Fibroblast of lung (primary cell): Measurements from ENCODE around the gene ACOT9. TPM values are rescaled to one million over a fixed set of nuclear protein-coding genes. Genes with fewer than 3 reads are reported as not detected.

Source experiments
- DNase-seq, 2 donors: peaks; one replicate each; pipeline versions ENCODE4 v3.0.0 to v3.0.0-alpha.2; 2010; ENCODE audit warnings: low read depth in 2 of 2
- H2AFZ ChIP-seq: 2 replicates; pipeline ENCODE4 v1.5.1; 2012; ENCODE audit warnings: low read length, control low read depth, inconsistent platforms
- H3K27ac ChIP-seq: 2 replicates; pipeline ENCODE4 v1.5.1; 2011; ENCODE audit warnings: low read length, control low read depth; ENCODE audit not compliant: insufficient read depth
- H3K27me3 ChIP-seq: 2 replicates; pipeline ENCODE4 v1.5.1; 2011; ENCODE audit warnings: mild to moderate bottlenecking, low read length; ENCODE audit not compliant: control insufficient read depth, insufficient read depth
- H3K36me3 ChIP-seq: 2 replicates; pipeline ENCODE4 v1.5.1; 2011; ENCODE audit warnings: low read length; ENCODE audit not compliant: control insufficient read depth, insufficient read depth
- H3K4me1 ChIP-seq: 2 replicates; pipeline ENCODE4 v1.5.1; 2011; ENCODE audit warnings: low read length; ENCODE audit not compliant: control insufficient read depth, insufficient read depth; ENCODE audit errors: extremely low read depth
- H3K4me2 ChIP-seq: 2 replicates; pipeline ENCODE4 v1.5.1; 2011; ENCODE audit warnings: low read length, control low read depth; ENCODE audit not compliant: insufficient read depth; ENCODE audit errors: extremely low read depth
- H3K4me3 ChIP-seq, 4 experiments: fragments of 200-600 bp in 1 of 4; sonication (generic) in 1 of 4; replicated peaks in 1 of 4; 2 replicates each; pipeline ENCODE4 v1.5.1; 2011 to 2016; ENCODE audit warnings: low read length in 4 of 4, low read depth in 3 of 4, mild to moderate bottlenecking in 3 of 4, control low read depth in 2 of 4, inconsistent platforms in 1 of 4, mixed read lengths in 1 of 4; ENCODE audit not compliant: insufficient read depth in 1 of 4; ENCODE audit errors: control extremely low read depth in 1 of 4
- H3K79me2 ChIP-seq: 2 replicates; pipeline ENCODE4 v1.5.1; 2012; ENCODE audit warnings: mild to moderate bottlenecking, low read length, inconsistent platforms; ENCODE audit not compliant: control insufficient read depth, insufficient read depth
- H3K9ac ChIP-seq: 2 replicates; pipeline ENCODE4 v1.5.1; 2011; ENCODE audit warnings: mild to moderate bottlenecking, low read length, control low read depth; ENCODE audit not compliant: insufficient read depth
- H3K9me3 ChIP-seq: 2 replicates; pipeline ENCODE4 v1.5.1; 2012; ENCODE audit warnings: low read depth, low read length; ENCODE audit not compliant: control insufficient read depth, insufficient read depth
- H4K20me1 ChIP-seq: 2 replicates; pipeline ENCODE4 v1.5.1; 2011; ENCODE audit warnings: low read length; ENCODE audit not compliant: control insufficient read depth, insufficient read depth; ENCODE audit errors: extremely low read depth
- EZH2 ChIP-seq: IDR thresholded peaks from 2 replicates; pipeline ENCODE4 v1.5.1; 2012; ENCODE audit warnings: low read length, control low read depth, mild to moderate bottlenecking; ENCODE audit errors: missing control alignments
- polyA plus RNA-seq, 2 donors: library from polyadenylated mRNA; depleted of rRNA in 1 of 2; stranded (reverse) in 1 of 2; unstranded in 1 of 2; fragments of >200 nt; gene quantifications; 2 replicates each; pipeline ENCODE4 v1.2.1, GENCODE V29; 2011 to 2012; ENCODE audit warnings: missing spikeins in 1 of 2
- total RNA-seq: library from RNA; depleted of rRNA; stranded (reverse); fragments of >200 nt; gene quantifications from 2 replicates; pipeline ENCODE4 v1.2.1, GENCODE V29; 2014
- TF ChIP-seq, protein P1 (sequence below), 2 donors: IDR thresholded peaks in 1 of 2; conservative IDR thresholded peaks in 1 of 2; 1 replicate in 1 of 2; 2 replicates in 1 of 2; pipeline ENCODE4 v1.5.1; 2011 to 2012; ENCODE audit warnings: low read length in 2 of 2, control low read depth in 1 of 2, inconsistent platforms in 1 of 2, low read depth in 1 of 2, mild to moderate bottlenecking in 1 of 2

Gene ACOT9
- total and polyA plus RNA-seq, 2 donors (not counting 1 experiment from before 2014, with no cell fraction given) = 42.3 to 70.9 TPM

DNA sequence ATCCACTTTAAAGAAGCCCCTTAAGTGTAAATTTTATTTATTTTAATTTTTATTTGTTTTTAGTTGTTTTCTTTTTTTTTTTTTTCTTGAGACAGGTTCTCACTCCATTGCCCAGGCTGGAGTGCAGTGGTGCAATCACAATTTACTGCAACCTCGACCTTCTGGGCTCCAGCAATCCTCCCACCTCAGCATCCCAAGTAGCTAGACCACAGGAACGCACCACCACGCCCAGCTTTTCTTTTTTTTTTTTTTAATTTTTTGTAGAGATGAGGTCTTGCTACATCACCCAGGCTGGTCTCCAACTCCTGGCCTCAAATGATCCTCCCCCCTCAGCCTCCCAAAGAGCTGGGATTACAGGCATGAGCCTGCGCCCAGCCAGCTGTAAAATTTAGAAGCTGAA is 45.9 kb upstream of the ACOT9 start:
- Histone ChIP-seq H3K36me3 (no peaks in the 10 kb centered on the region), H3K79me2 (no peaks in the 10 kb centered on the region), H2AFZ (no peak overlapping the region), H4K20me1 (no peaks in the 10 kb centered on the region), H3K27me3 (no peaks in the 10 kb centered on the region), H3K9ac (no peak overlapping the region), H3K4me2 (no peak overlapping the region), H3K27ac (no peak overlapping the region), H3K9me3 (no peaks in the 10 kb centered on the region), H3K4me3 (no peak overlapping the region), H3K4me1 (no peaks in the 10 kb centered on the region)
- TF ChIP-seq, protein P1, sequence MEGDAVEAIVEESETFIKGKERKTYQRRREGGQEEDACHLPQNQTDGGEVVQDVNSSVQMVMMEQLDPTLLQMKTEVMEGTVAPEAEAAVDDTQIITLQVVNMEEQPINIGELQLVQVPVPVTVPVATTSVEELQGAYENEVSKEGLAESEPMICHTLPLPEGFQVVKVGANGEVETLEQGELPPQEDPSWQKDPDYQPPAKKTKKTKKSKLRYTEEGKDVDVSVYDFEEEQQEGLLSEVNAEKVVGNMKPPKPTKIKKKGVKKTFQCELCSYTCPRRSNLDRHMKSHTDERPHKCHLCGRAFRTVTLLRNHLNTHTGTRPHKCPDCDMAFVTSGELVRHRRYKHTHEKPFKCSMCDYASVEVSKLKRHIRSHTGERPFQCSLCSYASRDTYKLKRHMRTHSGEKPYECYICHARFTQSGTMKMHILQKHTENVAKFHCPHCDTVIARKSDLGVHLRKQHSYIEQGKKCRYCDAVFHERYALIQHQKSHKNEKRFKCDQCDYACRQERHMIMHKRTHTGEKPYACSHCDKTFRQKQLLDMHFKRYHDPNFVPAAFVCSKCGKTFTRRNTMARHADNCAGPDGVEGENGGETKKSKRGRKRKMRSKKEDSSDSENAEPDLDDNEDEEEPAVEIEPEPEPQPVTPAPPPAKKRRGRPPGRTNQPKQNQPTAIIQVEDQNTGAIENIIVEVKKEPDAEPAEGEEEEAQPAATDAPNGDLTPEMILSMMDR (conservative IDR thresholded peaks at IDR 0.05 in 1 of 2, IDR thresholded peaks at IDR 0.05 in 1 of 2; ENCODE audit: low read depth in 1 of 2, low read length in 2 of 2) = no peak
- TF ChIP-seq EZH2 = no peak
- DNase-seq = no peak

DNA sequence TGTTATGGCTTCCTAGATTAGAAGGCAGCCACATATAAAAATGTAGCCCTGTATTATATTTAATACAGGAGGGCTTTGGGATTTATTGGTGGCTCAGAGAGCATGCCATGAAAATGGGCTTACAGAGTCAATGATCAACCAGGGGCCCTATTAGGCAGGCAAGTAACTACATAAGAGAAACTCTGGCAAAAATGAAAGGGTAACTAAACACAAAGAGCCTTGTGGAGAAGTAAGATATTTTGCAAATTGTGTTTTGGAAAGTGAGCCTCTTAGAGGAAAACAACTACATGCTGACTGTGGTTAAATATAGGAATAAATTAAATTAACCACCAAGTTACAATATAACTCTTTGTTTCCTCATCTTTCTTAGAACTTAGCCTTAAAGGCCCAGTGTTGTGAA is 45.4 kb upstream of the ACOT9 start:
- no peaks in the 10 kb centered on the region for H3K79me2 ChIP-seq
- H3K4me2 ChIP-seq = no peak overlapping the region
- no peak overlapping the region for H3K9ac ChIP-seq

DNA sequence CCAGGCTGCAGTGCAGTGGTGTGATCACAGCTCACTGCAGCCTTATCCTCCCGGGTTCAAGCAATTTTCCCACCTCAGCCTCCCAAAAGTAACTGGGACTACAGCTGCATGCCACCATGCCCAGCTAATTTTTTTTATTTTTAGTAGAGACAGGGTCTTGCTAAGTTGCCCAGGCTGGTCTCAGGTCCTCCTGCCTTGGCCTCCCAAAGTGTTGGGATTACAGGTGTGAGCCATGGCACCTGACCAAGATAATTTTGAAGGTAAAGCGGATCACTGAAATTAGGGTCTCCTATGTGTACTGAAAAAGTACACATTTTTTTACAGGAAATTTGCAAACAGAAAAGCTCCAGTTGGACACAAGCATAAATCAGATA is 44.7 kb upstream of the ACOT9 start:
- no peaks in the 10 kb centered on the region for H3K9me3 ChIP-seq
- no peak overlapping the region for H3K27ac ChIP-seq
- no peaks in the 10 kb centered on the region for H3K79me2 ChIP-seq
- H3K36me3 ChIP-seq = no peaks in the 10 kb centered on the region
- no peaks in the 10 kb centered on the region for H3K4me1 ChIP-seq
- DNase-seq = no peak
- no peak overlapping the region for H3K4me3 ChIP-seq
- H4K20me1 ChIP-seq = no peaks in the 10 kb centered on the region
- no peak overlapping the region for H3K4me2 ChIP-seq
- H3K9ac ChIP-seq = no peak overlapping the region
- TF ChIP-seq, protein P1 (conservative IDR thresholded peaks at IDR 0.05 in 1 of 2, IDR thresholded peaks at IDR 0.05 in 1 of 2; ENCODE audit: low read depth in 1 of 2, low read length in 2 of 2) = no peak
- no peak for TF ChIP-seq EZH2
- H2AFZ ChIP-seq = no peak overlapping the region
- no peaks in the 10 kb centered on the region for H3K27me3 ChIP-seq

More for the DNA sequence above, 45.4 kb upstream of the ACOT9 start:
- H3K27me3 ChIP-seq = no peaks in the 10 kb centered on the region
- H3K9me3 ChIP-seq = no peaks in the 10 kb centered on the region
- H3K4me1 ChIP-seq = no peaks in the 10 kb centered on the region
- H3K4me3 ChIP-seq = no peak overlapping the region
- no peak for TF ChIP-seq EZH2
- TF ChIP-seq, protein P1 (conservative IDR thresholded peaks at IDR 0.05 in 1 of 2, IDR thresholded peaks at IDR 0.05 in 1 of 2; ENCODE audit: low read depth in 1 of 2, low read length in 2 of 2) = no peak
- no peak overlapping the region for H2AFZ ChIP-seq
- H3K27ac ChIP-seq = no peak overlapping the region
- H4K20me1 ChIP-seq = no peaks in the 10 kb centered on the region
- H3K36me3 ChIP-seq = no peaks in the 10 kb centered on the region
- no peak for DNase-seq
